Stimulated activated CD4-positive, alpha-beta T cell treated with anti-CD3 and anti-CD28 coated beads, Interleukin-15, amount 100 ng/mL, for 1 hour (primary cell): ENCODE measurements around the gene LITAFD.
A peak's percentile ranks its signal among the peaks of the same experiment; 100 is the strongest.
"Not testable (repeated sequence)": the region's sequence is repeated elsewhere in the genome, so short reads cannot be mapped to it uniquely, and the experiment has no call there.

Source experiments
- DNase-seq, 2 donors: peaks; one replicate each; pipeline ENCODE4 v3.0.0-alpha.2; 2020; ENCODE audit warnings: low read depth in 1 of 2, low spot score in 1 of 2

The LITAFD gene

GRCh38 chr16:8855972-8856371 is 26.2 kb upstream of the LITAFD start:
- DNase-seq, result no peak

DNA sequence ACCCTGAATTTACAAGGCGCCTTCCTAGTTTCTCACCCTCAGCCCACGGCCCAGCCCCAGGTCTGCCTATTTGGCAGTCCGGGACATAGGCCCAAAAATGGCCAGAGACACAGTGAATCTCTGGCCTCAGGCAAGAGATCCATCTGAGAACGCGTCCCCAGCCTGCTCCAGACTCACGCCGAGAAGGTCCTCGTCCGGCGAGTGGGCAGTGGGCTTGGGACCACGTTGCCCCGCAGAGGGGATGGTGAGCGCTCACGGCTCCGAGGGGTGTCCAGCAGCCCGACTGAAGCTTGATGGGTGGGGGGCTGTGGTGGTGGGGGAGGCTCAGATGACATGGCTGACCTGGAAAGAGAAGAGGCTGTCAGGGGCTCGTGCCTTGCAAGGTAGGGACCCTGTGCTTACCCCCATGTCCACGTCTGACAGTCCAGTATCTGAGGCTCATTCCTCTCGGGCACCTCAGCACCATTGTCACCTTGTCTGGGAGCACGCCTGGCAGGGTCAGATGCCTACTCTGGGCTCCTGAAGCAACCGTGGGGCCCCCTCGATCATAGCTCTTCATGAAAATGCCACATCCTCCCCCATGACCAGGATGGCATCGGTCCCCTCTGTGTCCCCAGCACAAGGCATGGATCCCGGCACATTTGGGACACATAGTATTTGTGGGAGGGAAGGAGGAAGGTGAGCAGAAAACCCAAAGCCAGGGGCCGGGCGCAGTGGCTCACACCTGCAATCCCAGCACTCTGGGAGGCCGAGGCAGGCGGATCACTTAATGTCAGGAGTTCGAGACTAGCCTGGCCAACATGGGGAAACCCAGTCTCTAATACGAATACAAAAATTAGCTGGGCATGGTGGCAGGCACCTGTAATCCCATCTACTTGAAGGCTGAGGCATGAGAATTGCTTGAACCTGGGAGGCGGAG is 22.9 kb upstream of the LITAFD start:
- DNase-seq, result no peak

- no peak for DNase-seq
These were observed 22.0 kb upstream of the LITAFD start for GRCh38 chr16:8859913-8860881.

GRCh38 chr16:8861563-8862308 is 20.4 kb upstream of the LITAFD start:
- no peak for DNase-seq

- no peak for DNase-seq
These were observed 19.6 kb upstream of the LITAFD start for GRCh38 chr16:8862309-8863130.

DNA sequence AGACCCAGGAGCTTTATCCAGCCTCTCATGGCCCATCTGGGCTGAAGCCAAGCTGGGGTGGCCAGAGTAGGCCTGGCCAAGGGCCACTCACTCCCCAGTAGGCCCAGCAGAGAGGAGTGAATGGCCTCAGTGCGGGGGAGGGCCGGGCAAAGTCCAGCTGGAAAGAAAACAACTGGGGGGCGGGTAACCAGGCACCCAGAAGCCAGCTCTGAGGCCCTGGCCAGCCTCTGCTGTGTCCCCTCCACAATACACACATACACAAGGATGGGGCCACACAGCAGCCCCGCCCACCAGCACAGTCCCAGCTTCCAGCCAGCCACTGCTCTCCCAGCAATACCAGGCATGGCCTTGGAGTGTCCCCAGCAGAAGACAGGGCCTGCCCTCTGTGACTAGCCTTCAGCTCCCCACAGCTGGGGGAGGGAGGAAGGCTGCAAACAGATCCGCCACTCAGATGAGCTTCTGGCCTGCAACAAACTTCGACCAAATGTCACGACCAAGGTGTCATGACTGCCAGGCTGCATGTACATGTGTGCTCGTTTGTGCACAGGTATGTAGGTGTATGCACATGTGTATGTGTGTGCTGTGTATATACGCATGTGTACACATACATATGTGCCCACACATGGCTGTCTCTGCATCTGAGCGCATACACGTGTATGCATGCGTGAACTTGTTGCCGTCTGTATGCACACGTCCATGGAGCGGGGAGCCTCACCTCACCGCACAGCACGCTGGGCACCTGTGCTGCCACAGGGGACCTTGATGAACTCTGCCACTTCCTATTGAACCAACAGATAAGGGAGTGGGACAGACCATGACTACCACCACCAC is 18.3 kb upstream of the LITAFD start:
- no peak for DNase-seq

DNA sequence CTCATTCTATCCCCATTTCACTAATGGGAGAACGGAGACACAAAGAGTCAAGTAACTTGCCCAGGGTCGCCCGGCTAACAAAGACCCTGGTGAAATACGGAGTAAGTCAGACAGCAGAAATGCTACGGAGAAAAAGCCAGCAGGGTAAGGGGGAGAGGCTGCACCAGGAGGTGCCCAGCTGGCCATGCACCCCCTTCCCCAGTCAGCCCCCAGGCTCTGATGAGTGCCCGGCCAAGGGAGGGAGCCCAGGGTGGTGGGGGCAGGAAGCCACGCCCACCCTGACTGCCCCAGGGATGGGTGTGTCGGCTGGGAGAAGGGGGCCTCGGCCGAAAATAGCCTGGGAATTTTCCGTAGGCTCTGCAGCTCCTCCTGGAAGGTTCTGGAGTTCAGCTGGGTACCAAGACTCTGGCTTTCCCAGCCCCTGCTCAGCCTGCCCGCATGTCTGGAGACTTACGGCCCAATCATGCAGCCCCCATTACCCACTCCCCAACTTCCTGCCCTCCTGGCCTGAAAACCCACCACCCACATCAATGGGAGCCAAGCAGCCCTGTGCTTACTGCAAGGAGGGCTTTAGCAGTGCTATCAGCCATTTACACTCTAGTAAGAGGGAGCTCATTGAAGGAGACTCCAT is 17.6 kb upstream of the LITAFD start:
- DNase-seq, result no peak

DNA sequence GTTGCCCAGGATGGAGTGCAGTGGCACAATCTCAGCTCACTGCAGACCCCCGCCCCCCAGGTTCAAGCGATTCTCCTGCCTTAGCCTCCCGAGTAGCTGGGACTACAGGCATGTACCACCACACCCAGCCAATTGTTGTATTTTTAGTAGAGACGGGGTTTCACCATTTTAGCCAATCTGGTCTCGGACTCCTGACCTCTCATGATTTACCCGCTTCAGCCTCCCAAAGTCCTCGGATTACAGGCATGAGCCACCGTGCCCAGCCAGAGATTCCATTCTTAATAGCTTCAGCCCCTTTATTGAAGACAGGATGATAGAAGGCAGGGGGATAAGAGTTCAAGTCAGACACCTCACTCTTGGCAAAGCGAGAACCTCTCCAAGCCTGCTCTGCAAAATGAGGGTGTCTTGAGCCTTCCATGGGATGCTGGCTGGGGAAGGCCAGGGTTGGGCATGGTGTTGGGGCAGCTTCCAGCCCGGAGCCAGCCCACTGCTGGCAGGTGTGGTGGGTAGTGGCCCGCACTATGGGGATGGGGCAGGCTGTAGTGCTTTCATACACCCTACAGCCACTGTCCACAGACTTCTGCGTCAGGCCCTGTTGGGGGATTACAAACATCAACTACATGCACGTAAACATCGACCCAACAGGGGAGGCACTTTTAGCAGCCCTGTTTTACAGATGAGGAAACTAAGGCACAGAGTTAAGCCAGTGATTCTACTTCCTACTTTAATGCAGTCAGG is 16.8 kb upstream of the LITAFD start:
- DNase-seq, result no peak

DNA sequence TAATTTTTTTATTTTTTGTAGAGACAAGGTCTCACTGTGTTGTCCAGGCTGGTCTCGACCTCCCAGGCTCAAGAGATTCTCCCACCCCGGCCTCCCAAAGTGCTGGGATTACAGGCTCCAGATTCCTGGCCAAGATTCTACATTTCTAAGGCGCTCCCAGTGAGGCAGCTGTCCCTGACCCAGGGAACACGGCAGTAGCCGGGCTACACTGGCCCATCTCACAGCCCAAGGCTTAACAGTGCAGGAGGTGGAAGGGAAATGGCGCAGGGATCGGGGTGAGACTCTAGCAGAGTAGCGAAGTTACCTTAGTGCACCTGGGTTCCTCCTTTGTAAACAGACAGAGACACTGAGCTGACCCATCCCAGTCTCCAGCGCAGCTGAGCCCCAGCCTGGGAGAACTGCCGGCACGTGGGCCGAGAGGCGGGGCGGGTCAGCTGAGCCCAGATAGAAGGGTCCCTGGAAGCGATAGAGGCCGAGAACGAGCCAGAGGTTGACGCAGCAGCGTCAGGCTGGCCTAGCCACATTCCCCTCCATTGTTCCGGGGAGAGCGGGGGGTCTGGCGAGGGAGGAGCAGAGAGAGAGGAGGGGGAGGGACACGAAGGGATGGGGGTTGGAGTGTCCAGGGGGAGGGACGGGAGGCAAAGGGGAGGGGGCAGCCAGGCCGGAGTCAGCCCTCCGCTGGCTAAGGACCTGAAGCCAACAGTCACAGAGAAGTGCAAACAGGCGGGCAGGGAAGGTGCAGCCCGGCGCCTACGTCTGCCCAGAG is 15.8 kb upstream of the LITAFD start:
- DNase-seq, result no peak

- no peak for DNase-seq
These were observed 15.3 kb upstream of the LITAFD start for GRCh38 chr16:8866884-8867215.

GRCh38 chr16:8867216-8867931 is 14.8 kb upstream of the LITAFD start:
- no peak for DNase-seq

- peak; percentile 25 to 32 for DNase-seq
These were observed 14.2 kb upstream of the LITAFD start for GRCh38 chr16:8867932-8868415.

GRCh38 chr16:8868416-8869211 is 13.5 kb upstream of the LITAFD start, which contains the start of gene CARHSP1:
Gene CARHSP1, minus strand, starts transcription at chr16:8869006. Its CDS starts 9,678 bp downstream, at chr16:8859328.
- DNase-seq, result peak; percentile 60 to 66

- DNase-seq, result no peak
These were observed 12.8 kb upstream of the LITAFD start for GRCh38 chr16:8869212-8869987.

DNA sequence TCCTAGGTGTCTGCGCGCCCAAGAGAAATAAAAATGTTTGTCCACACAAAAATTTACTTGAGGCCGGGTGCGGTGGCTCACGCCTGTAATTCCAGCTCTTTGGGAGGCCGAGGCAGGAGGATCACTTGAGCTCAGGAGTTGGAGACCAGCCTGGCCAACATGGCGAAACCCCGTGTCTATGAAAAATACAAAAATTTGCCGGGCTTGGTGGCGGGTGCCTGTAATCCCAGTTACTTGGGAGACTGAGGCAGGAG is 12.2 kb upstream of the LITAFD start:
- DNase-seq, result not testable (repeated sequence)
